Left ventricle myocardium superior (tissue), 1 donor: ENCODE data around the gene CHRM2. TPM values are rescaled to one million over a fixed set of nuclear protein-coding genes. Genes with fewer than 3 reads are reported as not detected.
A peak's percentile ranks its signal among the peaks of the same experiment; 100 is the strongest.

Experiments used
- ATAC-seq: fragments of 200-7000 bp; cut with Tn5 transposase; one replicate; pipeline ENCODE4 v1.9.1; 2020; ENCODE audit warnings: mild to moderate bottlenecking, moderate library complexity
- DNase-seq: peaks from one replicate; pipeline ENCODE4 v3.0.0-alpha.2; 2020
- intact Hi-C: fragments of 100-400 bp; cut with micrococcal nuclease; formaldehyde crosslinking; loops from one replicate; pipeline ENCODE4 v1.11.0; 2022
- total RNA-seq: library from RNA; stranded (reverse); fragmentation: NEBNext Ultra II Directional; extraction: Animal tissue kit (Norgen Biotek cat#: 25700); gene quantifications from one replicate; pipeline ENCODE4 v1.2.1, GENCODE V29; 2021
- donor health status: DM: no; HTN: yes; CAD: no; lungs with severe emphysema.

The CHRM2 gene
- total RNA-seq, 1 donor from 2014 or later, result 89.0 TPM

GRCh38 chr7:136942994-136943393 lies 74.5 kb downstream of the CHRM2 start:
- no peak for DNase-seq
- ATAC-seq, result no peak
- intact Hi-C loops, result no loop called here

DNA sequence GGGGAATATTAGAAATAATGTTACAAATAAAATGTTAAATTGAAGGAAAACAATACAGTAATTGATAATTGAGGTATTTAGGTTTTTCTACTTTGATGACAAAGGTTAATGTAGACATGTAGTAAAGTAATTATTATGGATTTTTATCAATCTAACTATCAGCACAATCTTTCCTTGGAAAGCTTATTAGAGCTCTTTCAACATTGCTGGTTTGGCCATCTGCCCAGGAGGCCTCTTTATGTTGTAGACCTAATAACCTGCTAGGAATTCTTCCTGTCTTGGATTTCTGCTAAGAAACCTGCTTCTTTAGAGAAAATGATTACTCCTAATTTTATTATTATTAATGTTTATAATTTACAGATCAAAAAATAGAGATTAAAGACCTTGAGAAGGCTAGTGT lies 78.9 kb downstream of the CHRM2 start:
- intact Hi-C loops, result no loop called here
- ATAC-seq, result no peak
- no peak for DNase-seq

DNA sequence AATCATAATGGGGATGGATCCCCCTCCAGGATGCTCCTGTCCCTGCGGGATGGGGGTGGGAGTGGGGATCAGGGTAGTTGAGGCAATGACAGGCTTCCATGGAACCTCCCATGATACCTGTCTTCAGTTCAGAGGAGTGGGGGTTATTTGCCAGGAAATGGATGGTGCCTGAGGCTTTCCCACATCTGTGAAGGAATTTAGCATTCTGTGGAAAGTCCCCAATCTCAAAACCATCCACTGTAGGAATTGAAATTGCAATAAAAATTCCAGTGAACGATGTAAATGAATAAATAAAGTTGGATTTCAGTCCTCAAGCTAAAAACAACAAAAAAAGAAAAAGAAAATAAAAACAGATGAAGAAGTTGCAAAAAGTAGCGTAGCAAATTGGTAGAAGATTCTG lies 81.9 kb downstream of the CHRM2 start:
- DNase-seq (no peak), ATAC-seq (no peak)
- intact Hi-C loops, result no loop called here

DNA sequence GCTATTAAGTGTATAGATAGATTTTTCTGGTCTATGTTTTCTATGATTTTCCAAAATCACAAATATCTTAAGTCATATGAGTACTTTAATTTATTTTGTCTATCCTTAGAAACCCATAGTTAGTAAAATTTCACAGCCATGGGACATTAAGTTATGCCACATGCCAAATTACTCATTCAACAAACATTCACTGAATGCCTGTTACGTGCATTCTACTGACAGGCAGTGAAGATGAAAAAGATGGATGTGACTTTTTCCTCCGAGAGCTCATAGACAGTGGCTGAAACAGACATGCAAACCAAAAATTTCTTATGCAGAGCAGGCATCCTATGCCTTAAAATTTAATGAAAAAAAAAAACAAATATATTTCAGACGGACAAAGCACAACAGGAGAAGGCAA lies 84.9 kb downstream of the CHRM2 start:
- ATAC-seq, result no peak
- no peak for DNase-seq
- intact Hi-C loops, result no loop called here

GRCh38 chr7:136956232-136956631 lies 87.8 kb downstream of the CHRM2 start:
- intact Hi-C loops, result no loop called here
- ATAC-seq (no peak), DNase-seq (no peak)

GRCh38 chr7:136956671-136957070 lies 88.2 kb downstream of the CHRM2 start:
- no peak for DNase-seq
- intact Hi-C loops, result no loop called here
- ATAC-seq, result peak; percentile 16

- ATAC-seq (peak; percentile 29), DNase-seq (no peak)
- intact Hi-C loops, result no loop called here
Measured at GRCh38 chr7:136957391-136957790, 88.9 kb downstream of the CHRM2 start.

- ATAC-seq, result no peak
- intact Hi-C loops, result no loop called here
- no peak for DNase-seq
Measured at GRCh38 chr7:136958016-136958415, 89.6 kb downstream of the CHRM2 start.

GRCh38 chr7:136964347-136964746 lies 95.9 kb downstream of the CHRM2 start:
- no peak for DNase-seq
- intact Hi-C loops, result no loop called here
- ATAC-seq, result peak; percentile 61

DNA sequence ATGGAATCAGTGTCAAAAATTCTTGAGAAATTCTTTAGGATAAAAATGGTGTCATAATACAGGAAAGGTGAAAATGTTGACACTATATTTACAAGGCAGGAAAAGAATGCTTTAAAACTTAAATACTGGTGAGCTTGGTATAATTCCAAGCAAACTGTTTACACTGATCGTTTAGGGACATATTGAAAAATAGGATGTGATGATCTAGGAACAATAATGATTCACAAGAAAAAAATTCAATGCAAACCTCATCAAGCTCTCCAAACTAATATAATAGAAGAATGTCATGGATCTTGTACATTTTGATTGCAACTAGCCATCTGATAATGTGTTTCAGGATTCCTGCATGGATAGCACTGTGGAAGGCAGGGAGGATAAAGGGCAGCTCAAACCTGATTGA lies 98.4 kb downstream of the CHRM2 start:
- DNase-seq (no peak), ATAC-seq (no peak)
- intact Hi-C loops, result no loop called here

DNA sequence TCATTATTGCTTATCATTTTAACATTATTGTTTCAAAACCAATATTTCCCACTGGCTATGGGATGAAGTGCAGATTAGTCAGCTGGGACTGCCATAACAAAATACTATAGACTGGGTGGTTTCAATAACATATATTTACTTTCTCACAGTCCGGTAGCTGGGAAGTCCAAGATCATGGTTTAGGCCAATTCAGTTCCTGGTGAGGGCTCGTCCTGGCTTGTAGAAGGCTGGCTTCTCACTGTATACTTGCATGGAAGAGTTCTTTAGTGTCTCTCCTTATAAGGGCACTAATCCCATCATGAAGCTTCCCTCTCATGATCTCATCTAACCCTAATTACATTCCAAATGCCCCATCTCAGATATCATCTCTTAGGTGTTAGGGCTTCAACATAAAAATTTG lies 101.3 kb downstream of the CHRM2 start:
- DNase-seq (no peak), ATAC-seq (no peak)
- intact Hi-C loops, result no loop called here

GRCh38 chr7:136971776-136972175 lies 103.3 kb downstream of the CHRM2 start:
- DNase-seq (no peak), ATAC-seq (no peak)
- intact Hi-C loops, result no loop called here

DNA sequence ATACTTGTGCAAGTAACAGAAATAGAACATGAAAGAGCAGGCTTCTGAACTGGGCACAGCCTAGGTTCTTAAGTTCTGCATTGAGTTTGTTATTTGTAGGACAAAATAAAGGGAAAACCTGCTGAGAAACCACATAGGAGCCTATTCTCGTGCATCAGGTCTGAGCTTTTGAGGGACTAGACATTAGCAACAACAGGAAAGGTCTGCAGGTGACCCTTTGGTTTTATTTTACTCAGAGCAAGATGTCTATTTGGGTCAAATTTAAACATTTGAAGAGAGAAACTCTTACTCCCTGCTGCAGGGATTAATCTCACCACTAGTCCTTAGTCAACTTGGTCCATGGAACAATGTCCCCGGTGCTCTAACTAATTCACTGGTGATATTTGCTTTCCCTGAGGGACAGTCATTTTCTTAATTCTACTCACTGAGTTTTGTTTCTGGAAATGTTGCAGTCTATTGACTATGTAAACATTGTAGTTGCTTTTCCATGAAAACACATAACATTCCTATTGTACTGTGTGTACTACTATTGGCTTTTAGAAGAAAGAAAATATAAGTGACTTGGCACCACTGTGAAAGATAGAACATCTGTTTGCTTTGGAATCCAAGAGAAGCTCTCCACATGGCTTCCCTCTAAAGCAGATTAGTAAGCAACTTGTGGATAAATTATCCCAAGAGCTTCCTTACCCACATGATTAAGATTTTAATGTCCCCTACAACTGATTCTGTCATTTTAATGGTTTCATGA lies 108.2 kb downstream of the CHRM2 start:
- intact Hi-C loops, result no loop called here

DNA sequence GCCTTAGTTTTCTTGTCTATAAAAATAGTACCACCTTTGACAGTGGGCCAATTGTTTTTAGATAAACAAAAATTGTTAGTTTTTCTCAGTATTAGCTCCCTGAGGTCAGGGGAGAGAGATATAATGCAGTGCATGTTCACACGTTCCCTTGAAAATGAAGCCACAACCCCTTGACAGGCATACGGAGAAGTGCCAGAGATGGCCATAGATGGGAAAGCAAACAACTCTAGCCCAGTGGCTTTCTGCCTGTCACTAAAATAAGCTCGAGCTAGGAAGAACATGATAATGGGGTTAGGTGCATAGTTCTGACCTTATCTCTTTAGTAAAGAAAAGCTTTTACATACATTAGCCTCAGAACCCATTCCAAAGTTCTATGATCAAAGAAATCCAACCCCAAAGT lies 124.9 kb downstream of the CHRM2 start:
- intact Hi-C loops, result no loop called here
- peak; percentile 71 for ATAC-seq
- no peak for DNase-seq

More for the DNA sequence above, 108.2 kb downstream of the CHRM2 start:
- ATAC-seq (no peak), DNase-seq (no peak)

- peak; percentile 59 for ATAC-seq
Measured at GRCh38 chr7:136997735-136998134, 129.3 kb downstream of the CHRM2 start.

GRCh38 chr7:136998495-136998894 lies 130.0 kb downstream of the CHRM2 start:
- intact Hi-C loops, result no loop called here
- ATAC-seq (no peak), DNase-seq (no peak)

More at GRCh38 chr7:136997735-136998134, 129.3 kb downstream of the CHRM2 start:
- intact Hi-C loops, result no loop called here
- no peak for DNase-seq

DNA sequence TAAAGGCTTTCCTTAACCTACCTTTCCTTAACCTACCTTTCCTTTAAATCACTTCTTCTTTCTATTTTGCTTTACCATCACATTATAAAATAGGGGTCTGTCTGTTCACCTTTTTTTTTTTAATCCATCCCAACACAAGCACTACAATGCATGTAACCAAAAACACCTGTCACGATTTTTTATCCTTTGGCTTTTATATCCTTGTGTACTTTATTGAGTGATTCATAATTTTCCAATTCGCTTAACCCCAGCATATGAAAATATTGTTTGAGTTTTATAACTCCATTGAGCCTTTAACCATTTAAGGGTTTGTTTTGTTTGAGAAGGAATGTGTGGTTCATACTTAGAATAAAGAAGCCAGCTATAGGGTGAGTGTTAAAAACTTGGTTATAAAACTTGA lies 132.2 kb downstream of the CHRM2 start:
- no peak for ATAC-seq
- intact Hi-C loops, result no loop called here
- DNase-seq, result no peak

GRCh38 chr7:137001041-137001440 lies 132.6 kb downstream of the CHRM2 start:
- ATAC-seq, result no peak
- intact Hi-C loops, result no loop called here
- DNase-seq, result no peak

GRCh38 chr7:137001478-137001877 lies 133.0 kb downstream of the CHRM2 start:
- ATAC-seq (no peak), DNase-seq (no peak)
- intact Hi-C loops, result no loop called here

DNA sequence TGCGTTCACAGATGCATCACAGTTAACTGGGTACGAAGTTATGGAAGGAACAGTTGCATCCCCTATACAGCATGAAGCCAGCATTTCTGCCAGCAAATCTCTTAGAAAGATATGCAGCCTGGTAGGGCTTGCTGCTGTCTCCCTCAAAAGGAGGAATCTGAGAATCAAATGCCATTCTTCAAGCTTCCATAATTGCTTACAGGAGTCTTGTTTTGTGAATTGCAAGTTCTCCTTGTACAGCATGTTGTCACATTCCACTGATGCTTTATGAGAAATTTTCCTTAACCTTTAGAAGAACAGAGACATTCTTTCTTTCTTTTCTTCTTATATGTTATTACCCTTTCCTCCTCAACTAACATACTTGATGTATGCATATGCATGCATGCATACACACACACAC lies 134.6 kb downstream of the CHRM2 start:
- intact Hi-C loops, result no loop called here
- no peak for DNase-seq
- ATAC-seq, result no peak

- ATAC-seq (no peak), DNase-seq (no peak)
- intact Hi-C loops, result no loop called here
Measured at GRCh38 chr7:137003566-137003965, 135.1 kb downstream of the CHRM2 start.

DNA sequence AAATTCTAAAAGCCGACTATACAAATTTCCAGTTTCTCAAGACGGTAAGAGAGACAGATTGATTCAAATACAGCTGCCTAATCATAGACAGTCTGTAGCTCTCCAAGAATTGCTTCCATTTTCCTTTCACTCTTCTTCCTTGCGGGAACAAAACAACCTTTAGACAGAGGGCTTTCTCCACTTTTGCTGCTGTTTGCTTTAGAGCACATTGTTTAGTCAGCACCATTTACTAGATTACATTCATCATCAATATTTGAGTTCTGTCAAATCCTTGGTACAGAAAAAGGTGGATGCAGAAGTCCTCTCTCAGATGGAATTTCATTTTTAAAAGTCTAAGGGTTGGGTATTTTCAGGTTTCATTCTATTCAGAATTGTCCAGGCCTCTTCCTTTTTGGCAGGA lies 137.4 kb downstream of the CHRM2 start:
- intact Hi-C loops, result no loop called here
- ATAC-seq, result peak; percentile 5
- no peak for DNase-seq
